ENCODE results near the gene DNAJA1. TPM values are rescaled to one million over a fixed set of nuclear protein-coding genes. Genes with fewer than 3 reads are reported as not detected.

Gene DNAJA1
- total RNA-seq, 2 experiments from 2014 or later: 141 to 142 TPM

DNA sequence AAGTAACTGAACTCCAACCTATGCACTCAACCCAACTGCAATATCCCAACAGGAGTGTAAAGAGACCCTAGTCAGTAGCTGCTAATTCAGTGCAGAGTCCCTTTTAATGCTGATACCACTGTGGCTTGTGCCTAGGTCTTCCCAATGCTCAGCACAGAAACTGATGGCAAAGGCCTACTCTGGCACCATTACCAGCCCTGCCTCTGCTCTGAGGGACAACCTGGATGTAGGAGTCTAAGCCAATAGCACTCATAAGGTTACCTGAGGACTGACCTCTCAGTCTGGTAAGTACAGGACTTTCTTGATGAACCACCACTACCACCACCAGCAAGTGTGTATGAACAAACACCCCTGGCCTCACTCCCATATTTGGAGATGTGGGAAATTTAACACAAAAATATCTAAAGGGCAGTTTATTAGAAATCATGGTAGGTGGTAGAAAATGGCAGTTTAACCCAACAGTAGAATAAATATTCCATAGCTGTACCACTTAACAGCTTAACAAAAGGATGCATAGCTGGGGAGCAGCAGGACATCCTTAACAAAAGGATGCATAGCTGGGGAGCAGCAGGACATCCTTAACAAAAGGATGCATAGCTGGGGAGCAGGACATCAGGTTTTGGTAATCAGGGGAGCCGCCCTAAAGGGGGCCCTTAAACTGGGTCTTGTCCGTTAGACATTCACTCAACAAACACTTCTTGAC is 11.0 kb upstream of the DNAJA1 start:
- CTCF ChIA-PET: interaction anchor here (0.6 kb wide), 1 partner anchor 458 kb away, joined by 3 read pairs; no protein-coding TSS in a partner anchor
- Mint-ChIP-seq H3K9me3 (no peaks in the 10 kb centered on the region), H3K4me3 (no peak overlapping the region), H3K27ac (no peak overlapping the region), H3K27me3 (no peaks in the 10 kb centered on the region), H3K36me3 (ENCODE audit: low read depth) (peaks cover 7% of the 10 kb centered on the region), H3K4me1 (no peaks in the 10 kb centered on the region)
- POLR2A ChIA-PET: interaction anchor here (0.7 to 6.5 kb wide), 4 partner anchors 11 to 250 kb away, joined by 4 to 49 read pairs (median 4); partner anchors contain the start of genes BAG1, CHMP5 and DNAJA1
- DNase-seq: no peak

GRCh38 chr9:33014665-33015014 is 10.4 kb upstream of the DNAJA1 start:
- CTCF ChIA-PET: interaction anchor here (0.6 kb wide), 1 partner anchor 458 kb away, joined by 3 read pairs; no protein-coding TSS in a partner anchor

GRCh38 chr9:33017283-33018041 is 7.6 kb upstream of the DNAJA1 start:
- no peaks in the 10 kb centered on the region for H3K9me3 Mint-ChIP-seq
- DNase-seq: no peak
- no peak overlapping the region for H3K27ac Mint-ChIP-seq
- peaks cover 20% of the 10 kb centered on the region for H3K36me3 Mint-ChIP-seq (ENCODE audit: low read depth)
- ChIA-PET POLR2A (interaction anchor here (0.7 to 6.5 kb wide), 3 partner anchors 8 to 469 kb away, joined by 3 to 49 read pairs (median 9); partner anchors contain the start of genes APTX and DNAJA1), CTCF (interaction anchor here (0.6 kb wide), 1 partner anchor 48 kb away, joined by 5 read pairs; no protein-coding TSS in a partner anchor)
- no peaks in the 10 kb centered on the region for H3K27me3 Mint-ChIP-seq
- H3K4me3 Mint-ChIP-seq: no peak overlapping the region
- peaks cover 16% of the 10 kb centered on the region for H3K4me1 Mint-ChIP-seq

More at GRCh38 chr9:33014665-33015014, 10.4 kb upstream of the DNAJA1 start:
- H3K27ac Mint-ChIP-seq: no peak overlapping the region
- H3K36me3 Mint-ChIP-seq (ENCODE audit: low read depth): peaks cover 7% of the 10 kb centered on the region
- H3K27me3 Mint-ChIP-seq: no peaks in the 10 kb centered on the region
- no peak for DNase-seq
- POLR2A ChIA-PET: interaction anchor here (0.7 to 6.5 kb wide), 4 partner anchors 11 to 250 kb away, joined by 4 to 49 read pairs (median 6); partner anchors contain the start of genes APTX, BAG1, CHMP5 and DNAJA1
- H3K9me3 Mint-ChIP-seq: no peaks in the 10 kb centered on the region
- no peaks in the 10 kb centered on the region for H3K4me1 Mint-ChIP-seq
- no peak overlapping the region for H3K4me3 Mint-ChIP-seq

DNA sequence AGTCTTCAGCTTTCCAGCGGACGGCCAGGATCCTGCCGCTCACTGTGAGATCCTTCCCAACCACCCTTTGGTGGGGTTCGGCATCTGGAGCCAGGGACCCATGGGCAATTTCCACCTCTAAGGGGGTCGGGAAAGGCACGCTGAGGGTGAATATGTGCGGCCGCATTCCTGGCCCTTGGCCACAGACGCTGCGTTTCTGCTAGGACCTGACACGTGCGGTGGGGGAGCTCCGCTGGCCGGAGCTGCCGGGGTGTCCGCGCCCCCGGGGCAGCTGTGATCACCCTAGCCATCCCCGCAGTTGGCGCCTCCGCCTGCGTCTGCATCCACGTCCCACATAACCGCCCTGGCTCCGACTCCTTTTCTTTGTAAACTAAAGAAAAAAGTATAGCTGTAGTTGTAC is 5.3 kb upstream of the DNAJA1 start:
- H3K27ac Mint-ChIP-seq: no peak overlapping the region
- H3K9me3 Mint-ChIP-seq: no peaks in the 10 kb centered on the region
- no peak for DNase-seq
- H3K4me1 Mint-ChIP-seq: peaks cover 35% of the 10 kb centered on the region
- ChIA-PET POLR2A (interaction anchor here (2.3 kb wide), 1 partner anchor 18 kb away, joined by 8 read pairs; the partner anchor contains the start of gene APTX), CTCF (no interaction called here)
- H3K27me3 Mint-ChIP-seq: no peaks in the 10 kb centered on the region
- H3K4me3 Mint-ChIP-seq: no peak overlapping the region
- H3K36me3 Mint-ChIP-seq (ENCODE audit: low read depth): peaks cover 23% of the 10 kb centered on the region

DNA sequence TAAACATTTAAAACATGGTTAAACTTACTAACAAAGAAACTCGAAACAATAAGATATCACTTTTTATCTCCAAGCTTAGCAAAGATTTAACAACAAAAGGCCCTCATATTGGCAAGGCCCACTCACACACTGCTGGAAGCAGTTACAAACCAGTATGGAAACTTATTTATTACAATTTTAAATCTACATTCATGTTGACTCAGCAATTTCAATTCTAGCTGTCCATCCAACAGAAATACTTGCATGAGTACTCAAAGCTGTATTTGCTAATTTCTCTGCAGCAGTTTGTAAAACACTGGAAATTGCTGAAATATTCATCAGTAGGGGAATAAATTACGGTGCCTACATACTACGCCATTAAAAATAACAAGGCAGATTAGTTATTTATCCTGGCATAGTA is 2.8 kb upstream of the DNAJA1 start:
- H3K4me1 Mint-ChIP-seq: peaks cover 50% of the 10 kb centered on the region
- H3K4me3 Mint-ChIP-seq: peak overlapping the region; percentile 41
- ChIA-PET CTCF (interaction anchor here (1.0 kb wide), 1 partner anchor 203 kb away, joined by 3 read pairs; no protein-coding TSS in a partner anchor), POLR2A (interaction anchor here (0.9 to 3.2 kb wide), 4 partner anchors 20 to 268 kb away, joined by 3 to 18 read pairs (median 4); partner anchors contain the start of genes NFX1 and SMU1)
- H3K9me3 Mint-ChIP-seq: no peaks in the 10 kb centered on the region
- DNase-seq: no peak
- H3K27me3 Mint-ChIP-seq: no peaks in the 10 kb centered on the region
- peaks cover 41% of the 10 kb centered on the region for H3K36me3 Mint-ChIP-seq (ENCODE audit: low read depth)
- peak overlapping the region; percentile 24 for H3K27ac Mint-ChIP-seq

GRCh38 chr9:33022755-33023154 is 2.3 kb upstream of the DNAJA1 start:
- POLR2A ChIA-PET: interaction anchor here (0.9 to 3.2 kb wide), 4 partner anchors 21 to 268 kb away, joined by 3 to 18 read pairs (median 4); partner anchors contain the start of genes NFX1 and SMU1
- peak overlapping the region; percentile 68 for H3K27ac Mint-ChIP-seq

GRCh38 chr9:33023661-33024060 is 1.4 kb upstream of the DNAJA1 start:
- POLR2A ChIA-PET: interaction anchor here (2.0 to 4.0 kb wide), 7 partner anchors 9 to 267 kb away, joined by 5 to 102 read pairs (median 48); partner anchors contain the start of genes APTX, B4GALT1, NFX1 and SMU1
- H3K9me3 Mint-ChIP-seq: no peaks in the 10 kb centered on the region
- H3K4me3 Mint-ChIP-seq: peak overlapping the region; percentile 96
- no peaks in the 10 kb centered on the region for H3K27me3 Mint-ChIP-seq
- H3K4me1 Mint-ChIP-seq: peaks cover 58% of the 10 kb centered on the region
- DNase-seq: no peak
- CTCF ChIA-PET: no interaction called here
- peaks cover 50% of the 10 kb centered on the region for H3K36me3 Mint-ChIP-seq (ENCODE audit: low read depth)
- peak overlapping the region; percentile 92 for H3K27ac Mint-ChIP-seq

More at GRCh38 chr9:33022755-33023154, 2.3 kb upstream of the DNAJA1 start:
- no peak for DNase-seq
- CTCF ChIA-PET: interaction anchor here (1.0 kb wide), 1 partner anchor 203 kb away, joined by 3 read pairs; no protein-coding TSS in a partner anchor
- Mint-ChIP-seq H3K27me3 (no peaks in the 10 kb centered on the region), H3K36me3 (ENCODE audit: low read depth) (peaks cover 44% of the 10 kb centered on the region), H3K4me3 (peak overlapping the region; percentile 41), H3K9me3 (no peaks in the 10 kb centered on the region), H3K4me1 (peaks cover 50% of the 10 kb centered on the region)

DNA sequence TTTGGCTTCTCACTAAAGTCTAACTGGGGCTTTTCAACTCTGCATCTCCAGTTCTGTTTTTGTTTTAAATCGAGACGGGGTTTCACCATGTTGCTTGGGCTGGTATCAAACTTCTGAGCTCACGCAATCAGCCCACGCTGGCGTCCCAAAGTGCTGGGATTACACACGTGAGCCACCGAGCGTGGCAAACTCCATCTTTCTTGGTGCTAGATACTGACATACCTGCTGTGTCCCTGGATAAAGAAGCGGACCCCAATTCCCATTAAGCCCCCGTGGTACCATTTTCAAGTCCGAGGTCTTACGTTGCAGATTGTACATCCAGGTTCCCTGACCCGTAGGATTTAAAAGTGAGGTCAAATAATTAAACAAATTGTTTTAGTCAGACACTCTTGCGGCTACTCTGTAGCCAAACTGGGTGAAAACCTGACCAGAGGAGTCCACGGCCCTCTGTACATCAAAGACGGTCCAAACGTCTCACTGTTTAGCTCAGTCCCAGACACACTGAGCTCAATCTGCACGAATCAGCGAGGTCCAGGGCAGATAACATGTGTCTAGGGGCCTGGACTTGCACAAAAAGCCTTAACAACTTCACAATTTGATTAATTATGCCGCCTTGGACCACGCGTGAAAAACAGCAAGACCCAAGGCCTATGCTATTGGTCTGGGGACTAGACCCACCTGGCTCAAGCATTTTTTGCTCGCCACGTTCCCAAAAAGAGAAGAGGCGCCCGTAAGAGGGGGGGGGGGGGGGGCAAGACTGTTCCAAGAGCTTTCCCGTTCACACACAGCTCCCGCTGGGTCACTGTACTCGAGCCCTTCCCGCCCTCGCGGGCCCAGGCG is 727 bp upstream of the DNAJA1 start:
- H3K27ac Mint-ChIP-seq: peak overlapping the region; percentile 92
- ChIA-PET POLR2A (interaction anchor here (0.7 to 5.1 kb wide), 47 partner anchors 10 to 639 kb away, joined by 3 to 102 read pairs (median 5); partner anchors contain the start of genes ACO1, ANKRD18B, APTX and B4GALT1), CTCF (interaction anchor here (0.6 to 1.4 kb wide), 5 partner anchors 18 to 449 kb away, joined by 3 to 4 read pairs (median 3); partner anchors contain the start of genes NOL6 and SMU1)
- H3K4me3 Mint-ChIP-seq: peak overlapping the region; percentile 96
- H3K4me1 Mint-ChIP-seq: peaks cover 65% of the 10 kb centered on the region
- H3K27me3 Mint-ChIP-seq: no peaks in the 10 kb centered on the region
- DNase-seq: peak; percentile 24
- no peaks in the 10 kb centered on the region for H3K9me3 Mint-ChIP-seq
- H3K36me3 Mint-ChIP-seq (ENCODE audit: low read depth): peaks cover 53% of the 10 kb centered on the region

DNA sequence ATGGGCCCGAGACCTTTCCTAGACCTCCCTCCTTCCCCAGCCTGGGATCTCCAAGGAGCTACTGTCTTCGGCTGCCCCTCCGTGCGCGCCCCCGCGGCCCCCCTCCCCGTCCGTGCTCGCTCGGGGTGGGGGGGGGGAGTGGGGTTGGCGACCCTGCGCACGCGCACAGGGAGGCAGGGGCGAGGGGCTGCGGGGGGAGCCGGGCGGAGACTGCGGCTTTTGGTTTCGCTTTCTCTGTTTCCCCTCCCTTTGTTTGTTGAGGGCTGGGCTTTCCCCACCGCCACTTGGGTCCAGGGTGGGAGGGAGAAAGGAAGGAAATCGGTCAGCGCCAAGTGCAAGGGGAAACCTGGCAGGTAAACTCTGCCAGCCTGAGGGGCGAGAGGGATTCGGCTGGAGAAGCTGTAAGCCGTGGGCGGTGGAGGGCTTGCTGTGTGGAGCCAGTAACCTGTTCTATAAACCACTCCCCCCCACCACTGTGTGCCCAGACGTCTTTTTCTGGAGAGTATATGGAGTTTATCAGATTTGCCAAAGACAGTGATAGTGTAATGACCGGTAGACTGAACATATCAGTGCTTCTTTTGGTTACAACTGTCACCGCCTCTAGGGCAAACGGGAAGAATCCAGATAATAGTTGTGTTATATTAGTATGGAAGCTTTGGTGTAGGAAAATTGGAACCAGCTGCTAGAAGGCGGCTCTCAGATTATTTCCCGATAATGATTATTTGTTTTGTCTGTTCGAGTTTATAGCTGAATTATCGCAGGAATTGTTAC is 684 bp downstream of the DNAJA1 start:
- peaks cover 57% of the 10 kb centered on the region for H3K36me3 Mint-ChIP-seq (ENCODE audit: low read depth)
- no peaks in the 10 kb centered on the region for H3K9me3 Mint-ChIP-seq
- H3K4me1 Mint-ChIP-seq: peaks cover 73% of the 10 kb centered on the region
- peak overlapping the region; percentile 92 for H3K27ac Mint-ChIP-seq
- CTCF ChIA-PET: interaction anchor here (0.6 to 1.8 kb wide), 6 partner anchors 9 to 264 kb away, joined by 3 to 6 read pairs (median 3); partner anchors contain the start of gene NFX1
- H3K27me3 Mint-ChIP-seq: no peaks in the 10 kb centered on the region
- POLR2A ChIA-PET: interaction anchor here (0.6 to 5.1 kb wide), 45 partner anchors 10 to 641 kb away, joined by 3 to 102 read pairs (median 5); partner anchors contain the start of genes ACO1, ANKRD18B, APTX and B4GALT1
- peak; percentile 82 for DNase-seq
- H3K4me3 Mint-ChIP-seq: peak overlapping the region; percentile 96

- H3K27me3 Mint-ChIP-seq: no peaks in the 10 kb centered on the region
- no peak for DNase-seq
- peak overlapping the region; percentile 5 for H3K27ac Mint-ChIP-seq
- ChIA-PET CTCF (interaction anchor here (1.3 to 2.4 kb wide), 2 partner anchors 14 to 196 kb away, joined by 3 to 5 read pairs; no protein-coding TSS in a partner anchor), POLR2A (interaction anchor here (0.8 to 3.8 kb wide), 6 partner anchors 10 to 235 kb away, joined by 3 to 21 read pairs (median 3); partner anchors contain the start of genes BAG1 and SMU1)
- H3K4me3 Mint-ChIP-seq: peak overlapping the region; percentile 49
- peaks cover 79% of the 10 kb centered on the region for H3K36me3 Mint-ChIP-seq (ENCODE audit: low read depth)
- peaks cover 67% of the 10 kb centered on the region for H3K4me1 Mint-ChIP-seq
- no peaks in the 10 kb centered on the region for H3K9me3 Mint-ChIP-seq
These were observed 4.2 kb downstream of the DNAJA1 start for GRCh38 chr9:33029231-33029786.

DNA sequence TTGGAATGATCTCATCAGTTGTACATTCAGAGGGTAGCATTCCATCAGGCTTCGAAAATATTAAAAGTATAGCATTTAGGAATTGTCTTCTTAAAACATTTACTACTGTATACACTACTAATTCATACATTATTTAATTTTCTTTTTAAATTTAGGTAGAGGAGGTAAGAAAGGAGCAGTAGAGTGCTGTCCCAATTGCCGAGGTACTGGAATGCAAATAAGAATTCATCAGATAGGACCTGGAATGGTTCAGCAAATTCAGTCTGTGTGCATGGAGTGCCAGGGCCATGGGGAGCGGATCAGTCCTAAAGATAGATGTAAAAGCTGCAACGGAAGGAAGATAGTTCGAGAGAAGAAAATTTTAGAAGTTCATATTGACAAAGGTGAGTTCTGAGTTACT is 5.2 kb downstream of the DNAJA1 start:
- ChIA-PET CTCF (no interaction called here), POLR2A (interaction anchor here (0.8 to 3.8 kb wide), 6 partner anchors 9 to 46 kb away, joined by 3 to 21 read pairs (median 3); partner anchors contain the start of gene SMU1)
- Mint-ChIP-seq H3K4me3 (no peak overlapping the region), H3K36me3 (ENCODE audit: low read depth) (peaks cover 87% of the 10 kb centered on the region), H3K9me3 (no peaks in the 10 kb centered on the region), H3K4me1 (peaks cover 65% of the 10 kb centered on the region), H3K27ac (no peak overlapping the region), H3K27me3 (no peaks in the 10 kb centered on the region)
- no peak for DNase-seq
